Central memory CD8-positive, alpha-beta T cell (primary cell): Measurements from ENCODE around the gene HIBADH.

Source experiments
- ATAC-seq: fragments of 150-1000 bp; cut with Tn5 transposase; replicated peaks from 2 replicates; pipeline ENCODE4 v1.10.0; 2022; ENCODE audit warnings: mild to moderate bottlenecking, moderate FRiP score, moderate number of reproducible peaks; ENCODE audit not compliant: poor library complexity, severe bottlenecking; ENCODE audit errors: extremely low read depth
- DNase-seq, 2 donors: peaks; one replicate each; pipeline ENCODE4 v3.0.0; 2021; ENCODE audit warnings: low spot score in 2 of 2
- H3K27ac Mint-ChIP-seq: one replicate; pipeline ENCODE4 v1.8.0; 2022; ENCODE audit warnings: low read depth, mild to moderate bottlenecking, moderate library complexity, mixed read lengths
- H3K27me3 Mint-ChIP-seq: one replicate; pipeline ENCODE4 v1.8.0; 2022; ENCODE audit warnings: mixed read lengths
- H3K36me3 Mint-ChIP-seq: one replicate; pipeline ENCODE4 v1.8.0; 2022; ENCODE audit warnings: mild to moderate bottlenecking, moderate library complexity, mixed read lengths; ENCODE audit not compliant: insufficient read depth
- H3K4me1 Mint-ChIP-seq: one replicate; pipeline ENCODE4 v1.8.0; 2022; ENCODE audit warnings: mixed read lengths
- H3K4me3 Mint-ChIP-seq: one replicate; pipeline ENCODE4 v1.8.0; 2022; ENCODE audit warnings: mild to moderate bottlenecking, moderate library complexity, mixed read lengths
- H3K9me3 Mint-ChIP-seq: one replicate; pipeline ENCODE4 v1.8.0; 2022; ENCODE audit warnings: mixed read lengths

HIBADH gene

GRCh38 chr7:27482219-27482618 is 180.5 kb downstream of the HIBADH start:
- Mint-ChIP-seq H3K36me3 (no peaks in the 10 kb centered on the region), H3K27me3 (no peaks in the 10 kb centered on the region)

DNA sequence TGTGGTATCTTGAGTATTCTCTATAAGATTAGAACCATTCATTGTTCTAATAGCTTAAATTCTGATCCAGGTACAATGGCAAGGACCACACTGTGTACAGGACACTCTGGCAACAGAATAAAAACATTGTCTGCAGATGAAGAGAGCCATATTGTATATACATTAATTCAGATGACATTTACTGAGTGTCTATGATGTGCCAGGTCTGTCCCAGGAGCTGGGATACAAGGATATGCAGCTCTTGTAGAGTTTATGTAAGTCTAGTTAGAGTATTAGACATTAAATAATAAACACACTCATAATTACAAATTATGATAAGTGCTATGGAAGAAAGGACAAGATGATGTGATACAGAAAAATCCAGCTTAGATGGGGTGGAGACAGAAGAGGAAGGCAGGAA is 184.1 kb downstream of the HIBADH start:
- H3K4me1 Mint-ChIP-seq: no peaks in the 10 kb centered on the region
- no peak overlapping the region for H3K4me3 Mint-ChIP-seq
- ATAC-seq (no peak), DNase-seq (no peak)
- no peaks in the 10 kb centered on the region for H3K9me3 Mint-ChIP-seq
- H3K27ac Mint-ChIP-seq: no peak overlapping the region
- H3K36me3 Mint-ChIP-seq: no peaks in the 10 kb centered on the region
- peaks cover 7% of the 10 kb centered on the region for H3K27me3 Mint-ChIP-seq

More at GRCh38 chr7:27482219-27482618, 180.5 kb downstream of the HIBADH start:
- no peak for DNase-seq
- H3K4me3 Mint-ChIP-seq: no peak overlapping the region
- ATAC-seq: no peak
- H3K9me3 Mint-ChIP-seq: no peaks in the 10 kb centered on the region
- no peak overlapping the region for H3K27ac Mint-ChIP-seq
- no peaks in the 10 kb centered on the region for H3K4me1 Mint-ChIP-seq

DNA sequence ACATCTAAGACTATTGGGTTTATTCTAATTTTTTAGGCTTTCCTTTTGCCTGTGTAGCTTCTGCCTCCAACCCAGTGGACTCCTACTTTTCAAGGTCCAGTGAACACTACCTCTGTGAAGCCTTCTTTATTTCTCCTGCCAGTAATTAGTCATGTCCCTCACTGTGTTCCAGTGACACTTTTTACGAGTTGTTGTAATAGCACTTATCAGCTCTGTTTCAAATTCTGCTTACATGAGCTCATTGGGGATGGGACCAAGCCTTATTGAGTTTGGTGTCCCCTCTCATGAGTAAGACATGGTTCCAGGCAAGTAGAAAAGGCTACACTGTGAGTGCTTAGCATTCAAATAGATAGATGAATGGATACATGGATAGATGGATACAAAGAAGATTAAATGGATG is 184.6 kb downstream of the HIBADH start:
- no peaks in the 10 kb centered on the region for H3K4me1 Mint-ChIP-seq
- ATAC-seq: no peak
- DNase-seq: no peak
- H3K27me3 Mint-ChIP-seq: peaks cover 11% of the 10 kb centered on the region
- H3K27ac Mint-ChIP-seq: no peak overlapping the region
- no peaks in the 10 kb centered on the region for H3K36me3 Mint-ChIP-seq
- H3K9me3 Mint-ChIP-seq: no peaks in the 10 kb centered on the region
- H3K4me3 Mint-ChIP-seq: no peak overlapping the region

DNA sequence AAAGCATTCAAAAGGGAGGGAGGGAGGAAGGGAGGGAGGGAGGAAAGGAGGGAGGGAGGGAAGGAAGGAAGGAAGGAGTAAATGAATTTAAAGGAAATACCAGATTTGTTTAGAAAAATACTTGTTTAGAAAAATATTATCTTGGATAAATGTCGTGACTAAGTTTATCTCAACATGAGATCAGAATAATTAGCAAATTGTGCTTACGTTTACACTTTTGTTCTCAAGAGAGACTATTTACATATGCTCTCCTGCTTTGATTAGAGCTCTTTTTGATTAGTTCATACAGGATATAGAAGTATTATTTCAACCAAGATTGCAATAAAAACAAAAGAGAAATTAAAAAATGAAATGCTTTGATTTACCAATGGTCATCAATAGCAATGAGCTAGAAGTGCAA is 186.2 kb downstream of the HIBADH start:
- Mint-ChIP-seq H3K36me3 (no peaks in the 10 kb centered on the region), H3K27me3 (peaks cover 20% of the 10 kb centered on the region), H3K9me3 (no peaks in the 10 kb centered on the region), H3K4me1 (no peaks in the 10 kb centered on the region), H3K27ac (no peak overlapping the region), H3K4me3 (no peak overlapping the region)
- ATAC-seq: no peak
- no peak for DNase-seq
